ENCODE results near the gene EFNA3. TPM values are rescaled to one million over a fixed set of nuclear protein-coding genes. Genes with fewer than 3 reads are reported as not detected.

The EFNA3 gene
- total RNA-seq, 1 experiment from 2014 or later: 23.5 TPM

GRCh38 chr1:155127105-155127966, 48.7 kb downstream of the EFNA3 start, which contains the start of gene EFNA1:
EFNA1 (plus strand) TSS chr1:155127876; CDS start chr1:155127978, 102 bp downstream.
- Histone ChIP-seq H3K4me1 (ENCODE audit: insufficient read depth, low read length) (peaks cover 68% of the 10 kb centered on the region), H4K20me1 (ENCODE audit: low read length) (0 out of 2 replicates have a peak, but pooled peaks cover 6% of the 10 kb centered on the region), H3K27ac (ENCODE audit: low read length) (peak within 1 kb of the TSS; percentile 99), H2AFZ (ENCODE audit: low read length) (peak within 1 kb of the TSS; percentile 65), H3F3A (ENCODE audit: low read length, unreplicated experiment) (no peaks in the 10 kb centered on the region), H3K9ac (ENCODE audit: low read length) (peak within 1 kb of the TSS; percentile 95), H3K27me3 (ENCODE audit: low read length) (no peaks in the 10 kb centered on the region), H3K79me2 (ENCODE audit: low read length) (peaks cover 35% of the 10 kb centered on the region), H3K4me2 (ENCODE audit: low read length) (peak within 1 kb of the TSS; percentile 97), H3K9me3 (ENCODE audit: low read length) (no peaks in the 10 kb centered on the region), H3K4me3 (ENCODE audit: low read length) (peak within 1 kb of the TSS; percentile 85), H3K36me3 (ENCODE audit: low read depth, low read length) (peaks cover 10% of the 10 kb centered on the region; the same call in 1 of the 2 replicates), H3K9me2 (replicated peaks; ENCODE audit: low read length) (no peaks in the 10 kb centered on the region)
- intact Hi-C loops (cut with micrococcal nuclease): loop anchor here (1.0 kb wide), 1 partner anchor 8 kb away; the partner anchor contains the start of gene SLC50A1
- no peak for TF ChIP-seq EZH2 (IDR thresholded peaks at IDR 0.05; ENCODE audit: low read length, unreplicated experiment)
- no peak for TF ChIP-seq CTCF (conservative IDR thresholded peaks at IDR 0.05; ENCODE audit: low read depth, low read length)
- TF ChIP-seq EZH2phosphoT487 (IDR thresholded peaks at IDR 0.05; ENCODE audit: borderline replicate concordance, low read length): peak; percentile 83
- CTCF ChIA-PET: interaction anchor here (1.3 kb wide), 1 partner anchor 40 kb away, joined by 5 read pairs; no protein-coding TSS in a partner anchor
- POLR2A ChIA-PET (ENCODE audit: unreplicated experiment): no interaction called here
- BruUV-seq (replicated peaks): no TSS peak
- ATAC-seq (peak; percentile 45), DNase-seq (peak; percentile 86)

- DNase-seq: peak; percentile 12
- TSS peak; percentile 70 for BruUV-seq (replicated peaks)
- POLR2A ChIA-PET (ENCODE audit: unreplicated experiment): no interaction called here
- H3K9me3 ChIP-seq (ENCODE audit: low read length): no peaks in the 10 kb centered on the region
- peaks cover 68% of the 10 kb centered on the region for H3K4me1 ChIP-seq (ENCODE audit: insufficient read depth, low read length)
- peaks cover 35% of the 10 kb centered on the region for H3K79me2 ChIP-seq (ENCODE audit: low read length)
- peak overlapping the region; percentile 99 for H3K27ac ChIP-seq (ENCODE audit: low read length)
- H3K4me2 ChIP-seq (ENCODE audit: low read length): peak overlapping the region; percentile 97
- peak overlapping the region; percentile 85 for H3K4me3 ChIP-seq (ENCODE audit: low read length)
- H4K20me1 ChIP-seq (ENCODE audit: low read length): 0 out of 2 replicates have a peak, but pooled peaks cover 6% of the 10 kb centered on the region
- H3K9me2 ChIP-seq (replicated peaks; ENCODE audit: low read length): no peaks in the 10 kb centered on the region
- CTCF ChIA-PET: interaction anchor here (0.7 to 2.8 kb wide), 3 partner anchors 36 to 43 kb away, joined by 3 to 14 read pairs (median 5); no protein-coding TSS in a partner anchor
- H3K27me3 ChIP-seq (ENCODE audit: low read length): no peaks in the 10 kb centered on the region
- peak overlapping the region; percentile 95 for H3K9ac ChIP-seq (ENCODE audit: low read length)
- no peak overlapping the region for H2AFZ ChIP-seq (ENCODE audit: low read length)
- intact Hi-C loops (cut with micrococcal nuclease): loop anchor here (1.0 kb wide), 1 partner anchor 7 kb away; the partner anchor contains the start of gene SLC50A1
- H3K36me3 ChIP-seq (ENCODE audit: low read depth, low read length): peaks cover 12% of the 10 kb centered on the region
- no peak for TF ChIP-seq EZH2 (IDR thresholded peaks at IDR 0.05; ENCODE audit: low read length, unreplicated experiment)
- TF ChIP-seq EZH2phosphoT487 (IDR thresholded peaks at IDR 0.05; ENCODE audit: borderline replicate concordance, low read length): no peak
- H3F3A ChIP-seq (ENCODE audit: low read length, unreplicated experiment): no peaks in the 10 kb centered on the region
- ATAC-seq: no peak; the same call in 1 of the 2 replicates
Observed at GRCh38 chr1:155127967-155128754, 49.5 kb downstream of the EFNA3 start.

Measured in PC-3 (cell line).